HepG2 (cell line): Measurements from ENCODE around the gene FASTK. TPM values are rescaled to one million over a fixed set of nuclear protein-coding genes. Genes with fewer than 3 reads are reported as not detected.

Source experiments
- CBFB ChIP-seq: sonication (generic); formaldehyde crosslinking; IDR thresholded peaks from 2 replicates; pipeline ENCODE4 v1.4.0; 2020; ENCODE audit warnings: missing genetic modification reagents
- CENPT ChIP-seq: sonication (generic); formaldehyde crosslinking; IDR thresholded peaks from 2 replicates; pipeline ENCODE4 v1.8.0; 2022; ENCODE audit warnings: low read depth, mild to moderate bottlenecking, moderate library complexity, missing genetic modification reagents
- MED13 ChIP-seq: sonication (generic); formaldehyde crosslinking; IDR thresholded peaks from 2 replicates; pipeline ENCODE4 v1.5.0; 2020; ENCODE audit warnings: missing genetic modification reagents
- SNAPC4 ChIP-seq: sonication (generic); formaldehyde crosslinking; IDR thresholded peaks from 2 replicates; pipeline ENCODE4 v1.4.0; 2020; ENCODE audit warnings: mild to moderate bottlenecking, missing genetic modification reagents
- TFAP4 ChIP-seq: sonication (generic); IDR thresholded peaks from 2 replicates; pipeline ENCODE4 v1.6.1; 2016; ENCODE audit warnings: low read depth, borderline replicate concordance
- ZBTB1 ChIP-seq: sonication (generic); formaldehyde crosslinking; IDR thresholded peaks from 2 replicates; pipeline ENCODE4 v1.4.0; 2020; ENCODE audit warnings: missing genetic modification reagents, borderline replicate concordance
- ZNF142 ChIP-seq: sonication (generic); formaldehyde crosslinking; IDR thresholded peaks from 2 replicates; pipeline ENCODE4 v1.4.0; 2020; ENCODE audit warnings: missing genetic modification reagents
- ZNF337 ChIP-seq: sonication (generic); formaldehyde crosslinking; IDR thresholded peaks from 2 replicates; pipeline ENCODE4 v1.5.1; 2020; ENCODE audit warnings: missing genetic modification reagents, low read depth, mild to moderate bottlenecking, borderline replicate concordance
- ZNF34 ChIP-seq: sonication (generic); formaldehyde crosslinking; IDR thresholded peaks from 2 replicates; pipeline ENCODE4 v1.4.0; 2020; ENCODE audit warnings: mild to moderate bottlenecking, missing genetic modification reagents, borderline replicate concordance
- ZNF609 ChIP-seq: sonication (generic); formaldehyde crosslinking; IDR thresholded peaks from 2 replicates; pipeline ENCODE4 v1.4.0; 2020; ENCODE audit warnings: mild to moderate bottlenecking, missing genetic modification reagents, borderline replicate concordance
- polyA plus RNA-seq, 8 experiments: library from polyadenylated mRNA; depleted of rRNA in 3 of 8; stranded (reverse) in 7 of 8; unstranded in 1 of 8; fragments of >200 nt; fragmentation: Illumina TruSeq in 4 of 8; extraction: Trizol in 4 of 8; gene quantifications; 2 replicates each; pipeline versions ENCODE4 v1.2.1 to v1.2.3, GENCODE V29; 2011 to 2016; ENCODE audit warnings: low read depth in 4 of 8, missing spikeins in 1 of 8, mixed read lengths in 1 of 8; ENCODE audit not compliant: insufficient read depth in 1 of 8
- total RNA-seq, 5 experiments: library from RNA; depleted of rRNA; stranded (reverse); fragments of >200 nt; fragmentation: Illumina TruSeq; extraction: Trizol; gene quantifications; 2 replicates each; pipeline ENCODE4 v1.2.3, GENCODE V29; 2016; ENCODE audit warnings: low read depth in 1 of 5

Gene FASTK
- total and polyA plus RNA-seq, 2 of the 13 experiments (the other 11 are each of a cell fraction or from before 2014, with no cell fraction given) = 52.9 to 55.7 TPM

GRCh38 chr7:151057989-151058780 is 22.4 kb downstream of the FASTK start (continued):
- TF ChIP-seq ZBTB1 (CRISPR knock-in tag) (no peak), SNAPC4 (CRISPR knock-in tag) (no peak), ZNF142 (peak; percentile 45; the same call in 1 of the 2 replicates), ZNF609 (no peak), TFAP4 (peak; percentile 95), CBFB (CRISPR knock-in tag) (no peak), ZNF34 (CRISPR knock-in tag) (no peak), MED13 (CRISPR knock-in tag) (no peak; the same call in none of the 2 replicates), ZNF337 (no peak), CENPT (CRISPR knock-in tag) (no peak)
